HepG2 (cell line): Measurements from ENCODE around the gene LIN28A. TPM values are rescaled to one million over a fixed set of nuclear protein-coding genes. Genes with fewer than 3 reads are reported as not detected.

Experiments
- ATAC-seq: fragments of 200-7000 bp; cut with Tn5 transposase; 3 replicates; pipeline ENCODE4 v1.9.1; 2020; ENCODE audit warnings: mild to moderate bottlenecking, moderate library complexity
- BruUV-seq: library from RNA; stranded (reverse); fragments of 400-500 nt; replicated peaks from 2 replicates; lab custom pipeline; 2021; lab: Mats Ljungman, UMichigan
- CTCF ChIA-PET: fragments of 300-600 bp; formaldehyde crosslinking; extraction: SDS; loops from one replicate; lab custom pipeline; 2021; ENCODE audit warnings: low total read pairs, inconsistent platforms, low intra/inter-chr PET ratio; lab: Yijun Ruan, JAX
- POLR2A ChIA-PET: fragments of 350-600 bp; sonication (Branson Sonifier 250); formaldehyde crosslinking; loops from one replicate; lab custom pipeline; 2020; ENCODE audit warnings: antibody characterized with exemption, inconsistent platforms; lab: Yijun Ruan, JAX
- DNase-seq: peaks from one replicate; pipeline ENCODE4 v3.0.0-alpha.2; 2015; ENCODE audit warnings: low spot score
- FAIRE-seq: peaks from 3 replicates; lab custom pipeline; 2011; peaks lifted over from hg19 to GRCh38; lab: Jason Lieb, UNC
- H2AFZ ChIP-seq: one replicate; pipeline ENCODE4 v1.6.1; 2011; ENCODE audit warnings: low read length, inconsistent platforms
- H3K27ac ChIP-seq: fragments of 300-600 bp; 3 replicates; pipeline ENCODE4 v1.8.0; 2011; ENCODE audit warnings: mixed run types, mild to moderate bottlenecking, mixed read lengths, low read length, inconsistent platforms; ENCODE audit not compliant: insufficient read depth; ENCODE audit errors: extremely low read length
- H3K27me3 ChIP-seq, 2 experiments: fragments of 200-600 bp in 1 of 2; 2 replicates in 1 of 2; 3 replicates in 1 of 2; pipeline versions ENCODE4 v1.6.0 to v1.8.0; 2011; ENCODE audit warnings: low read length in 2 of 2, mild to moderate bottlenecking in 2 of 2, moderate library complexity in 2 of 2, inconsistent platforms in 1 of 2; ENCODE audit not compliant: insufficient read depth in 2 of 2, control insufficient read depth in 1 of 2
- H3K36me3 ChIP-seq, 2 experiments: fragments of 200-600 bp in 1 of 2; replicated peaks in 1 of 2; 2 replicates in 1 of 2; 3 replicates in 1 of 2; pipeline versions ENCODE4 v1.5.1 to v1.8.0; 2011; ENCODE audit warnings: low read length in 2 of 2, inconsistent platforms in 1 of 2; ENCODE audit not compliant: insufficient read depth in 2 of 2, control insufficient read depth in 1 of 2
- H3K4me1 ChIP-seq: 2 replicates; pipeline ENCODE4 v1.5.1; 2012; ENCODE audit warnings: low read length, inconsistent platforms; ENCODE audit not compliant: insufficient read depth
- H3K4me2 ChIP-seq: 2 replicates; pipeline ENCODE4 v1.6.0; 2011; ENCODE audit warnings: low read depth, low read length, inconsistent platforms
- H3K4me3 ChIP-seq, 3 experiments: fragments of 200-600 bp in 1 of 3; sonication (generic), shearing (Covaris generic) in 1 of 3; replicated peaks in 1 of 3; 2 replicates each; pipeline ENCODE4 v1.5.1; 2011 to 2016; ENCODE audit warnings: low read length in 3 of 3, inconsistent platforms in 2 of 3, low read depth in 2 of 3, mild to moderate bottlenecking in 2 of 3, control low read depth in 1 of 3, mixed read lengths in 1 of 3; ENCODE audit not compliant: insufficient read depth in 1 of 3
- H3K79me2 ChIP-seq: one replicate; pipeline ENCODE4 v1.6.1; 2011; ENCODE audit warnings: low read length, inconsistent platforms; ENCODE audit not compliant: insufficient read depth
- H3K9ac ChIP-seq: 2 replicates; pipeline ENCODE4 v1.6.0; 2011; ENCODE audit warnings: mild to moderate bottlenecking, low read depth, low read length, inconsistent platforms; ENCODE audit not compliant: insufficient read depth
- H3K9me3 ChIP-seq: 2 replicates; pipeline ENCODE4 v1.5.1; 2012; ENCODE audit warnings: mild to moderate bottlenecking, low read length
- H4K20me1 ChIP-seq: 2 replicates; pipeline ENCODE4 v1.6.0; 2011; ENCODE audit warnings: inconsistent platforms, mild to moderate bottlenecking, low read length, moderate library complexity; ENCODE audit not compliant: insufficient read depth
- ATF2 ChIP-seq: sonication (generic); formaldehyde crosslinking; IDR thresholded peaks from 2 replicates; pipeline ENCODE4 v1.4.0; 2020; ENCODE audit warnings: missing genetic modification reagents
- BRCA1 ChIP-seq: sonication (generic); formaldehyde crosslinking; IDR thresholded peaks from 2 replicates; pipeline ENCODE4 v1.4.0; 2020; ENCODE audit warnings: missing genetic modification reagents
- FOXA1 ChIP-seq, 2 experiments: fragments of 450-650 bp in 1 of 2; sonication (generic) in 1 of 2; formaldehyde crosslinking in 1 of 2; IDR thresholded peaks; 2 replicates each; pipeline versions ENCODE4 v1.4.0 to v1.6.1; 2016 to 2020; ENCODE audit warnings: missing genetic modification reagents in 1 of 2
- FOXK1 ChIP-seq: sonication (generic); formaldehyde crosslinking; IDR thresholded peaks from 2 replicates; pipeline ENCODE4 v1.4.0; 2020; ENCODE audit warnings: low read depth, missing genetic modification reagents, borderline replicate concordance
- FOXP4 ChIP-seq: sonication (generic); formaldehyde crosslinking; IDR thresholded peaks from 2 replicates; pipeline ENCODE4 v1.4.0; 2020; ENCODE audit warnings: missing genetic modification reagents
- GZF1 ChIP-seq: sonication (generic); formaldehyde crosslinking; IDR thresholded peaks from 2 replicates; pipeline ENCODE4 v1.5.1; 2020; ENCODE audit warnings: mild to moderate bottlenecking, missing genetic modification reagents
- MEF2D ChIP-seq: sonication (generic); formaldehyde crosslinking; IDR thresholded peaks from 2 replicates; pipeline ENCODE4 v1.5.1; 2020; ENCODE audit warnings: mild to moderate bottlenecking, missing genetic modification reagents
- NBN ChIP-seq: fragments of 450-650 bp; conservative IDR thresholded peaks from 2 replicates; pipeline ENCODE4 v1.6.1; 2017
- ZBTB25 ChIP-seq: IDR thresholded peaks from 2 replicates; pipeline ENCODE4 v1.6.1; 2018; ENCODE audit warnings: missing genetic modification reagents
- ZIK1 ChIP-seq: sonication (generic); formaldehyde crosslinking; IDR thresholded peaks from 2 replicates; pipeline ENCODE4 v1.5.0; 2020; ENCODE audit warnings: mild to moderate bottlenecking, low read depth, missing genetic modification reagents, borderline replicate concordance
- ZNF496 ChIP-seq: sonication (generic); formaldehyde crosslinking; IDR thresholded peaks from 2 replicates; pipeline ENCODE4 v1.8.1; 2023; ENCODE audit warnings: mild to moderate bottlenecking, moderate library complexity, missing genetic modification reagents; ENCODE audit not compliant: insufficient replicate concordance
- ZNF547 ChIP-seq: sonication (generic); formaldehyde crosslinking; IDR thresholded peaks from 2 replicates; pipeline ENCODE4 v1.5.1; 2020; ENCODE audit warnings: mild to moderate bottlenecking, missing genetic modification reagents
- ZNF576 ChIP-seq: sonication (generic); formaldehyde crosslinking; IDR thresholded peaks from 2 replicates; pipeline ENCODE4 v1.4.0; 2020; ENCODE audit warnings: mild to moderate bottlenecking, missing genetic modification reagents
- ZNF768 ChIP-seq: sonication (generic); formaldehyde crosslinking; IDR thresholded peaks from 2 replicates; pipeline ENCODE4 v1.4.0; 2020; ENCODE audit warnings: missing genetic modification reagents
- WGBS: methylation state at CpG from one replicate; pipeline ENCODE4 v1.1.6; 2017; ENCODE audit warnings: low lambda C conversion rate; 5-methylcytosine and 5-hydroxymethylcytosine counted together
- in situ Hi-C: cut with HindIII; loops from 2 replicates; pipeline ENCODE4 v1.10.0; 2017; ENCODE audit warnings: low pct_unique_long_range_greater_than_20kb; ENCODE audit not compliant: extremely low pct_ligation_motif_present
- intact Hi-C: fragments of 100-400 bp; cut with micrococcal nuclease; formaldehyde crosslinking; loops from one replicate; pipeline ENCODE4 v1.10.0; 2022; ENCODE audit not compliant: unreplicated experiment
- polyA plus RNA-seq, 8 experiments: library from polyadenylated mRNA; depleted of rRNA in 3 of 8; stranded (reverse) in 7 of 8; unstranded in 1 of 8; fragments of >200 nt; fragmentation: Illumina TruSeq in 4 of 8; extraction: Trizol in 4 of 8; gene quantifications; 2 replicates each; pipeline versions ENCODE4 v1.2.1 to v1.2.3, GENCODE V29; 2011 to 2016; ENCODE audit warnings: low read depth in 4 of 8, missing spikeins in 1 of 8, mixed read lengths in 1 of 8; ENCODE audit not compliant: insufficient read depth in 1 of 8
- total RNA-seq, 5 experiments: library from RNA; depleted of rRNA; stranded (reverse); fragments of >200 nt; fragmentation: Illumina TruSeq; extraction: Trizol; gene quantifications; 2 replicates each; pipeline ENCODE4 v1.2.3, GENCODE V29; 2016; ENCODE audit warnings: low read depth in 1 of 5

LIN28A gene
- total and polyA plus RNA-seq, 2 of the 13 experiments (the other 11 are each of a cell fraction or from before 2014, with no cell fraction given) = not detected

- Histone ChIP-seq H4K20me1 (no peaks in the 10 kb centered on the region), H3K4me1 (0 out of 2 replicates have a peak, but pooled peaks cover 5% of the 10 kb centered on the region), H2AFZ (no peak overlapping the region), H3K9me3 (no peaks in the 10 kb centered on the region), H3K4me2 (no peak overlapping the region), H3K4me3 (no peak overlapping the region), H3K36me3 (no peaks in the 10 kb centered on the region), H3K79me2 (no peaks in the 10 kb centered on the region), H3K27ac (no peak overlapping the region), H3K27me3 (no peaks in the 10 kb centered on the region), H3K9ac (no peak overlapping the region)
- 5% methylated on average over 4 of the region's 4 CpGs for WGBS
- ChIA-PET POLR2A (no interaction called here), CTCF (no interaction called here)
- FAIRE-seq (no peak), ATAC-seq (no peak), DNase-seq (no peak)
- no peak for TF ChIP-seq MEF2D
- no peak for TF ChIP-seq NBN
- TF ChIP-seq ZNF768 (CRISPR knock-in tag) = no peak
- no peak for TF ChIP-seq ZIK1 (CRISPR knock-in tag)
- no peak for TF ChIP-seq FOXA1 (IDR thresholded peaks at IDR 0.05)
- no peak for TF ChIP-seq FOXA1 (CRISPR knock-in tag; IDR thresholded peaks at IDR 0.05)
- TF ChIP-seq ZNF547 (CRISPR knock-in tag) = no peak
- no peak for TF ChIP-seq ZNF576 (CRISPR knock-in tag)
- TF ChIP-seq ATF2 = no peak
- TF ChIP-seq BRCA1 = no peak
- no peak for TF ChIP-seq FOXP4 (CRISPR knock-in tag)
- no peak for TF ChIP-seq FOXK1 (CRISPR knock-in tag)
- no peak for TF ChIP-seq ZBTB25
- TF ChIP-seq ZNF496 = no peak
- TF ChIP-seq GZF1 (CRISPR knock-in tag) = no peak
- in situ Hi-C loops (no loop called here), intact Hi-C loops (no loop called here)
- BruUV-seq = no TSS peak
These were observed 7.0 kb upstream of the LIN28A start for GRCh38 chr1:26403656-26404055.
